ENCODE results near the gene NCKAP1.

- TF ChIP-seq CTCF (IDR thresholded peaks at IDR 0.05) (no peak), ETV6 (CRISPR knock-in tag; IDR thresholded peaks at IDR 0.05) (no peak), USF2 (CRISPR knock-in tag; IDR thresholded peaks at IDR 0.05) (no peak), ZNF263 (CRISPR knock-in tag; IDR thresholded peaks at IDR 0.05; ENCODE audit: low read depth) (no peak)
- TF ChIP-seq, protein P1, sequence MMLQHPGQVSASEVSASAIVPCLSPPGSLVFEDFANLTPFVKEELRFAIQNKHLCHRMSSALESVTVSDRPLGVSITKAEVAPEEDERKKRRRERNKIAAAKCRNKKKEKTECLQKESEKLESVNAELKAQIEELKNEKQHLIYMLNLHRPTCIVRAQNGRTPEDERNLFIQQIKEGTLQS (CRISPR knock-in tag; conservative IDR thresholded peaks at IDR 0.05): no peak
- TF ChIP-seq, protein P2, sequence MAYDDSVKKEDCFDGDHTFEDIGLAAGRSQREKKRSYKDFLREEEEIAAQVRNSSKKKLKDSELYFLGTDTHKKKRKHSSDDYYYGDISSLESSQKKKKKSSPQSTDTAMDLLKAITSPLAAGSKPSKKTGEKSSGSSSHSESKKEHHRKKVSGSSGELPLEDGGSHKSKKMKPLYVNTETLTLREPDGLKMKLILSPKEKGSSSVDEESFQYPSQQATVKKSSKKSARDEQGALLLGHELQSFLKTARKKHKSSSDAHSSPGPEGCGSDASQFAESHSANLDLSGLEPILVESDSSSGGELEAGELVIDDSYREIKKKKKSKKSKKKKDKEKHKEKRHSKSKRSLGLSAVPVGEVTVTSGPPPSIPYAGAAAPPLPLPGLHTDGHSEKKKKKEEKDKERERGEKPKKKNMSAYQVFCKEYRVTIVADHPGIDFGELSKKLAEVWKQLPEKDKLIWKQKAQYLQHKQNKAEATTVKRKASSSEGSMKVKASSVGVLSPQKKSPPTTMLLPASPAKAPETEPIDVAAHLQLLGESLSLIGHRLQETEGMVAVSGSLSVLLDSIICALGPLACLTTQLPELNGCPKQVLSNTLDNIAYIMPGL (CRISPR knock-in tag; IDR thresholded peaks at IDR 0.05): no peak
- TF ChIP-seq, protein P3, sequence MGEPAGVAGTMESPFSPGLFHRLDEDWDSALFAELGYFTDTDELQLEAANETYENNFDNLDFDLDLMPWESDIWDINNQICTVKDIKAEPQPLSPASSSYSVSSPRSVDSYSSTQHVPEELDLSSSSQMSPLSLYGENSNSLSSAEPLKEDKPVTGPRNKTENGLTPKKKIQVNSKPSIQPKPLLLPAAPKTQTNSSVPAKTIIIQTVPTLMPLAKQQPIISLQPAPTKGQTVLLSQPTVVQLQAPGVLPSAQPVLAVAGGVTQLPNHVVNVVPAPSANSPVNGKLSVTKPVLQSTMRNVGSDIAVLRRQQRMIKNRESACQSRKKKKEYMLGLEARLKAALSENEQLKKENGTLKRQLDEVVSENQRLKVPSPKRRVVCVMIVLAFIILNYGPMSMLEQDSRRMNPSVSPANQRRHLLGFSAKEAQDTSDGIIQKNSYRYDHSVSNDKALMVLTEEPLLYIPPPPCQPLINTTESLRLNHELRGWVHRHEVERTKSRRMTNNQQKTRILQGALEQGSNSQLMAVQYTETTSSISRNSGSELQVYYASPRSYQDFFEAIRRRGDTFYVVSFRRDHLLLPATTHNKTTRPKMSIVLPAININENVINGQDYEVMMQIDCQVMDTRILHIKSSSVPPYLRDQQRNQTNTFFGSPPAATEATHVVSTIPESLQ (CRISPR knock-in tag; IDR thresholded peaks at IDR 0.05): no peak
These were observed 28.9 kb downstream of the NCKAP1 start for GRCh38 chr2:183009249-183009899.

All from WTC11 (cell line).